Measurements from ENCODE around the gene RASD2.

- no peak for TF ChIP-seq CTCF (conservative IDR thresholded peaks at IDR 0.05; ENCODE audit: low read length)
- TF ChIP-seq EZH2phosphoT487 (IDR thresholded peaks at IDR 0.05; ENCODE audit: borderline replicate concordance, low read depth, low read length), result no peak
Measured at GRCh38 chr22:35589756-35590093, 49.1 kb downstream of the RASD2 start.

All from OCI-LY7 (cell line).